ENCODE measurements around the gene C12orf57. TPM values are rescaled to one million over a fixed set of nuclear protein-coding genes. Genes with fewer than 3 reads are reported as not detected.

Gene C12orf57
- total and polyA plus RNA-seq, 2 of the 13 experiments (the other 11 are each of a cell fraction or from before 2014, with no cell fraction given) = 84.0 to 287 TPM

GRCh38 chr12:6943722-6944380 lies at the start of gene C12orf57, which contains the start of gene RNU7-1 (continued):
- TF ChIP-seq THYN1 (CRISPR knock-in tag; IDR thresholded peaks at IDR 0.05; ENCODE audit: borderline replicate concordance, low read depth) = no peak
- TF ChIP-seq, protein P1, sequence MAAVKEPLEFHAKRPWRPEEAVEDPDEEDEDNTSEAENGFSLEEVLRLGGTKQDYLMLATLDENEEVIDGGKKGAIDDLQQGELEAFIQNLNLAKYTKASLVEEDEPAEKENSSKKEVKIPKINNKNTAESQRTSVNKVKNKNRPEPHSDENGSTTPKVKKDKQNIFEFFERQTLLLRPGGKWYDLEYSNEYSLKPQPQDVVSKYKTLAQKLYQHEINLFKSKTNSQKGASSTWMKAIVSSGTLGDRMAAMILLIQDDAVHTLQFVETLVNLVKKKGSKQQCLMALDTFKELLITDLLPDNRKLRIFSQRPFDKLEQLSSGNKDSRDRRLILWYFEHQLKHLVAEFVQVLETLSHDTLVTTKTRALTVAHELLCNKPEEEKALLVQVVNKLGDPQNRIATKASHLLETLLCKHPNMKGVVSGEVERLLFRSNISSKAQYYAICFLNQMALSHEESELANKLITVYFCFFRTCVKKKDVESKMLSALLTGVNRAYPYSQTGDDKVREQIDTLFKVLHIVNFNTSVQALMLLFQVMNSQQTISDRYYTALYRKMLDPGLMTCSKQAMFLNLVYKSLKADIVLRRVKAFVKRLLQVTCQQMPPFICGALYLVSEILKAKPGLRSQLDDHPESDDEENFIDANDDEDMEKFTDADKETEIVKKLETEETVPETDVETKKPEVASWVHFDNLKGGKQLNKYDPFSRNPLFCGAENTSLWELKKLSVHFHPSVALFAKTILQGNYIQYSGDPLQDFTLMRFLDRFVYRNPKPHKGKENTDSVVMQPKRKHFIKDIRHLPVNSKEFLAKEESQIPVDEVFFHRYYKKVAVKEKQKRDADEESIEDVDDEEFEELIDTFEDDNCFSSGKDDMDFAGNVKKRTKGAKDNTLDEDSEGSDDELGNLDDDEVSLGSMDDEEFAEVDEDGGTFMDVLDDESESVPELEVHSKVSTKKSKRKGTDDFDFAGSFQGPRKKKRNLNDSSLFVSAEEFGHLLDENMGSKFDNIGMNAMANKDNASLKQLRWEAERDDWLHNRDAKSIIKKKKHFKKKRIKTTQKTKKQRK (IDR thresholded peaks at IDR 0.05; ENCODE audit: low read length) = no peak
- peak; percentile 99 for TF ChIP-seq MED1 (CRISPR knock-in tag; IDR thresholded peaks at IDR 0.05)
- TF ChIP-seq ZSCAN29 (CRISPR knock-in tag; conservative IDR thresholded peaks at IDR 0.05) = 0 out of 2 replicates have a peak, but pooled peaks have one; percentile 19
- peak; percentile 86 for TF ChIP-seq SAP130 (CRISPR knock-in tag; IDR thresholded peaks at IDR 0.05; ENCODE audit: low read depth)
- TF ChIP-seq EED (CRISPR knock-in tag; IDR thresholded peaks at IDR 0.05) = no peak; the same call in 1 of the 2 replicates
- TF ChIP-seq POLR2AphosphoS2 (IDR thresholded peaks at IDR 0.05; ENCODE audit: low read depth, low read length) = peak; percentile 99
- TF ChIP-seq SMAD1 (CRISPR knock-in tag; IDR thresholded peaks at IDR 0.05; ENCODE audit: borderline replicate concordance, low read depth) = no peak; the same call in 1 of the 2 replicates
- TF ChIP-seq, protein P2, sequence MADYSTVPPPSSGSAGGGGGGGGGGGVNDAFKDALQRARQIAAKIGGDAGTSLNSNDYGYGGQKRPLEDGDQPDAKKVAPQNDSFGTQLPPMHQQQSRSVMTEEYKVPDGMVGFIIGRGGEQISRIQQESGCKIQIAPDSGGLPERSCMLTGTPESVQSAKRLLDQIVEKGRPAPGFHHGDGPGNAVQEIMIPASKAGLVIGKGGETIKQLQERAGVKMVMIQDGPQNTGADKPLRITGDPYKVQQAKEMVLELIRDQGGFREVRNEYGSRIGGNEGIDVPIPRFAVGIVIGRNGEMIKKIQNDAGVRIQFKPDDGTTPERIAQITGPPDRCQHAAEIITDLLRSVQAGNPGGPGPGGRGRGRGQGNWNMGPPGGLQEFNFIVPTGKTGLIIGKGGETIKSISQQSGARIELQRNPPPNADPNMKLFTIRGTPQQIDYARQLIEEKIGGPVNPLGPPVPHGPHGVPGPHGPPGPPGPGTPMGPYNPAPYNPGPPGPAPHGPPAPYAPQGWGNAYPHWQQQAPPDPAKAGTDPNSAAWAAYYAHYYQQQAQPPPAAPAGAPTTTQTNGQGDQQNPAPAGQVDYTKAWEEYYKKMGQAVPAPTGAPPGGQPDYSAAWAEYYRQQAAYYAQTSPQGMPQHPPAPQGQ (CRISPR knock-in tag; IDR thresholded peaks at IDR 0.05; ENCODE audit: borderline replicate concordance) = peak; percentile 85; the same call in 1 of the 2 replicates
- TF ChIP-seq HNF4G (IDR thresholded peaks at IDR 0.05; ENCODE audit: borderline replicate concordance, low read depth, low read length) = no peak
- 0 out of 2 replicates have a peak, but pooled peaks have one; percentile 19 for TF ChIP-seq HNF4G (CRISPR knock-in tag; IDR thresholded peaks at IDR 0.05; ENCODE audit: borderline replicate concordance, low read depth)
- TF ChIP-seq RCOR2 (CRISPR knock-in tag; IDR thresholded peaks at IDR 0.05) = 0 out of 2 replicates have a peak, but pooled peaks have one; percentile 66
- TF ChIP-seq ZNF713 (CRISPR knock-in tag; IDR thresholded peaks at IDR 0.05) = no peak
- peak; percentile 98 for TF ChIP-seq KLF9 (CRISPR knock-in tag; IDR thresholded peaks at IDR 0.05; ENCODE audit: low read depth)
- TF ChIP-seq, protein P3, sequence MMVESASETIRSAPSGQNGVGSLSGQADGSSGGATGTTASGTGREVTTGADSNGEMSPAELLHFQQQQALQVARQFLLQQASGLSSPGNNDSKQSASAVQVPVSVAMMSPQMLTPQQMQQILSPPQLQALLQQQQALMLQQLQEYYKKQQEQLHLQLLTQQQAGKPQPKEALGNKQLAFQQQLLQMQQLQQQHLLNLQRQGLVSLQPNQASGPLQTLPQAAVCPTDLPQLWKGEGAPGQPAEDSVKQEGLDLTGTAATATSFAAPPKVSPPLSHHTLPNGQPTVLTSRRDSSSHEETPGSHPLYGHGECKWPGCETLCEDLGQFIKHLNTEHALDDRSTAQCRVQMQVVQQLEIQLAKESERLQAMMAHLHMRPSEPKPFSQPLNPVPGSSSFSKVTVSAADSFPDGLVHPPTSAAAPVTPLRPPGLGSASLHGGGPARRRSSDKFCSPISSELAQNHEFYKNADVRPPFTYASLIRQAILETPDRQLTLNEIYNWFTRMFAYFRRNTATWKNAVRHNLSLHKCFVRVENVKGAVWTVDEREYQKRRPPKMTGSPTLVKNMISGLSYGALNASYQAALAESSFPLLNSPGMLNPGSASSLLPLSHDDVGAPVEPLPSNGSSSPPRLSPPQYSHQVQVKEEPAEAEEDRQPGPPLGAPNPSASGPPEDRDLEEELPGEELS (CRISPR knock-in tag; IDR thresholded peaks at IDR 0.05) = peak; percentile 79
- TF ChIP-seq ARID5B (CRISPR knock-in tag; IDR thresholded peaks at IDR 0.05) = peak; percentile 33; the same call in 1 of the 2 replicates
